NCI-H82 treated with DMSO at 0.1 percent for 48 hours (cell line): ENCODE data around the gene SLC35A3.

Source experiments
- DNase-seq: peaks from one replicate; lab custom pipeline; 2025; ENCODE audit not compliant: unreplicated experiment; lab: John Stamatoyannopoulos, UW

Gene SLC35A3

GRCh38 chr1:100075773-100076172 is 106.0 kb downstream of the SLC35A3 start:
- DNase-seq = no peak

- no peak for DNase-seq
These were observed 106.5 kb downstream of the SLC35A3 start for GRCh38 chr1:100076319-100076718.

- no peak for DNase-seq
These were observed 106.9 kb downstream of the SLC35A3 start for GRCh38 chr1:100076744-100077143.

- DNase-seq = no peak
These were observed 107.7 kb downstream of the SLC35A3 start for GRCh38 chr1:100077531-100077930.

GRCh38 chr1:100080331-100080730 is 110.5 kb downstream of the SLC35A3 start:
- no peak for DNase-seq
